HG03039 (cell line): Measurements from ENCODE around the gene ADRA2B.
"Not testable (repeated sequence)": the region's sequence is repeated elsewhere in the genome, so short reads cannot be mapped to it uniquely, and the experiment has no call there.

Source experiments
- ATAC-seq: cut with Tn5 transposase; IDR thresholded peaks from one replicate; pipeline ENCODE4 v1.9.1; 2021; ENCODE audit warnings: mild to moderate bottlenecking, moderate library complexity; ENCODE audit not compliant: unreplicated experiment

ADRA2B gene

GRCh38 chr2:96091141-96091710 is 25.1 kb downstream of the ADRA2B start:
- no peak for ATAC-seq

- no peak for ATAC-seq
Measured at GRCh38 chr2:96090196-96090926, 26.0 kb downstream of the ADRA2B start.

GRCh38 chr2:96089356-96090195 is 26.8 kb downstream of the ADRA2B start:
- no peak for ATAC-seq

- ATAC-seq: no peak
Measured at GRCh38 chr2:96088340-96089335, 27.7 kb downstream of the ADRA2B start.

GRCh38 chr2:96087130-96087529 is 29.2 kb downstream of the ADRA2B start:
- no peak for ATAC-seq

GRCh38 chr2:96085541-96086355 is 30.6 kb downstream of the ADRA2B start:
- no peak for ATAC-seq

GRCh38 chr2:96084858-96085518 is 31.4 kb downstream of the ADRA2B start:
- not testable (repeated sequence) for ATAC-seq

GRCh38 chr2:96083989-96084857 is 32.1 kb downstream of the ADRA2B start:
- ATAC-seq: no peak

- no peak for ATAC-seq
Measured at GRCh38 chr2:96083064-96083939, 33.1 kb downstream of the ADRA2B start.

GRCh38 chr2:96082211-96083063 is 33.9 kb downstream of the ADRA2B start:
- no peak for ATAC-seq

- ATAC-seq: no peak
Measured at GRCh38 chr2:96081042-96081441, 35.3 kb downstream of the ADRA2B start.

- ATAC-seq: no peak
Measured at GRCh38 chr2:96075199-96075771, 41.1 kb downstream of the ADRA2B start.

GRCh38 chr2:96074156-96074555 is 42.2 kb downstream of the ADRA2B start:
- ATAC-seq: no peak

- no peak for ATAC-seq
Measured at GRCh38 chr2:96073170-96073775, 43.1 kb downstream of the ADRA2B start.

- ATAC-seq: no peak
Measured at GRCh38 chr2:96072746-96073145, 43.6 kb downstream of the ADRA2B start.
